Ishikawa (cell line): ENCODE data around the gene FIGN.

ENCODE experiments used
- CEBPB ChIP-seq: IDR thresholded peaks from 2 replicates; pipeline ENCODE4 v1.6.1; 2012
- EP300 ChIP-seq: IDR thresholded peaks from 2 replicates; pipeline ENCODE4 v1.6.1; 2012; ENCODE audit warnings: borderline replicate concordance
- NFIC ChIP-seq: IDR thresholded peaks from 2 replicates; pipeline ENCODE4 v1.6.1; 2012
- RAD21 ChIP-seq: IDR thresholded peaks from 2 replicates; pipeline ENCODE4 v1.6.1; 2012; ENCODE audit warnings: low read depth
- TEAD4 ChIP-seq: IDR thresholded peaks from 2 replicates; pipeline ENCODE4 v1.6.1; 2012
- USF1 ChIP-seq: IDR thresholded peaks from 2 replicates; pipeline ENCODE4 v1.6.1; 2012
- YY1 ChIP-seq: IDR thresholded peaks from 2 replicates; pipeline ENCODE4 v1.6.1; 2012; ENCODE audit warnings: low read depth

- TF ChIP-seq NFIC (no peak), EP300 (no peak), USF1 (no peak), YY1 (no peak), RAD21 (no peak), TEAD4 (no peak), CEBPB (no peak)
Measured at GRCh38 chr2:163637871-163638270, 97.9 kb downstream of the FIGN start.
